Stimulated activated CD8-positive, alpha-beta memory T cell treated with anti-CD3 and anti-CD28 coated beads, Interleukin-2, amount 100 ng/mL, for 1 hour (primary cell): ENCODE measurements around the gene SURF4.

ENCODE experiments used
- DNase-seq, 2 donors: peaks; one replicate each; pipeline ENCODE4 v3.0.0-alpha.2; 2020; ENCODE audit warnings: low read depth in 2 of 2

The SURF4 gene

GRCh38 chr9:133375116-133375723, 640 bp downstream of the SURF4 start:
- no peak for DNase-seq

- no peak for DNase-seq
Measured at GRCh38 chr9:133374612-133375115, 1.2 kb downstream of the SURF4 start.

GRCh38 chr9:133372144-133372543, 3.7 kb downstream of the SURF4 start:
- no peak for DNase-seq

- peak; percentile 34 to 38 for DNase-seq
Measured at GRCh38 chr9:133371261-133371711, 4.6 kb downstream of the SURF4 start.

GRCh38 chr9:133370685-133371084, 5.2 kb downstream of the SURF4 start:
- DNase-seq, result no peak

GRCh38 chr9:133369933-133370332, 5.9 kb downstream of the SURF4 start:
- no peak for DNase-seq

GRCh38 chr9:133369422-133369821, 6.4 kb downstream of the SURF4 start:
- DNase-seq, result no peak

GRCh38 chr9:133368249-133368881, 7.5 kb downstream of the SURF4 start:
- no peak for DNase-seq

- no peak for DNase-seq
Measured at GRCh38 chr9:133367778-133368177, 8.1 kb downstream of the SURF4 start.

GRCh38 chr9:133367221-133367620, 8.6 kb downstream of the SURF4 start:
- no peak for DNase-seq

GRCh38 chr9:133366435-133366834, 9.4 kb downstream of the SURF4 start:
- DNase-seq, result no peak

GRCh38 chr9:133362359-133363044, 13.4 kb downstream of the SURF4 start:
- DNase-seq, result no peak

GRCh38 chr9:133361507-133362092, 14.3 kb downstream of the SURF4 start:
- DNase-seq, result no peak

- DNase-seq, result no peak
Measured at GRCh38 chr9:133360400-133361393, 15.2 kb downstream of the SURF4 start.

- DNase-seq, result no peak
Measured at GRCh38 chr9:133359399-133360175, 16.3 kb downstream of the SURF4 start.

GRCh38 chr9:133357656-133358055, 18.2 kb downstream of the SURF4 start:
- DNase-seq, result no peak

- peak; percentile 76 to 85 for DNase-seq
Measured at GRCh38 chr9:133356391-133357091, 19.3 kb downstream of the SURF4 start, which contains the start of the genes SURF1 and SURF2. SURF1 (minus strand) TSS chr9:133356487; CDS start chr9:133356453, 34 bp downstream. SURF2 (plus strand) TSS chr9:133356550; CDS start chr9:133356593, 43 bp downstream.

GRCh38 chr9:133355881-133356357, 19.9 kb downstream of the SURF4 start:
- DNase-seq, result no peak

- no peak for DNase-seq
Measured at GRCh38 chr9:133354766-133355165, 21.1 kb downstream of the SURF4 start.
